GM12878 (cell line): ENCODE data around the gene EPB41L1.

ENCODE experiments used
- BRCA1 ChIP-seq: IDR thresholded peaks from 2 replicates; pipeline ENCODE4 v1.6.1; 2011; ENCODE audit warnings: low read depth, low read length, improper control_type of control experiment
- CEBPZ ChIP-seq: fragments of 150-350 bp; IDR thresholded peaks from 2 replicates; pipeline ENCODE4 v1.6.1; 2016; ENCODE audit warnings: low read depth, low read length
- CTCF ChIP-seq, 3 experiments: IDR thresholded peaks in 2 of 3; conservative IDR thresholded peaks in 1 of 3; 2 replicates each; pipeline ENCODE4 v1.5.1; 2011; ENCODE audit warnings: low read depth in 3 of 3, low read length in 3 of 3, mild to moderate bottlenecking in 3 of 3, control low read depth in 2 of 3, moderate library complexity in 2 of 3, inconsistent platforms in 1 of 3, mixed read lengths in 1 of 3; ENCODE audit not compliant: control insufficient read depth in 2 of 3, insufficient read depth in 1 of 3; ENCODE audit errors: extremely low read depth in 1 of 3
- E2F4 ChIP-seq: IDR thresholded peaks from 2 replicates; pipeline ENCODE4 v1.6.1; 2012; ENCODE audit warnings: low read depth, low read length, improper control_type of control experiment
- EP300 ChIP-seq, 2 experiments: fragments of 150-350 bp in 1 of 2; IDR thresholded peaks; 2 replicates each; pipeline ENCODE4 v1.6.1; 2011 to 2012; ENCODE audit warnings: low read depth in 2 of 2, low read length in 2 of 2, borderline replicate concordance in 1 of 2, improper control_type of control experiment in 1 of 2, inconsistent platforms in 1 of 2; ENCODE audit not compliant: control insufficient read depth in 1 of 2
- REST ChIP-seq: IDR thresholded peaks from 2 replicates; pipeline ENCODE4 v1.6.1; 2012; ENCODE audit warnings: mild to moderate bottlenecking, low read depth, low read length
- SMC3 ChIP-seq: IDR thresholded peaks from 2 replicates; pipeline ENCODE4 v1.6.1; 2011; ENCODE audit warnings: low read length, improper control_type of control experiment, borderline replicate concordance
- USF2 ChIP-seq: IDR thresholded peaks from 2 replicates; pipeline ENCODE4 v1.6.1; 2011; ENCODE audit warnings: low read depth, low read length, improper control_type of control experiment, borderline replicate concordance
- ZBTB33 ChIP-seq: fragments of 450-650 bp; IDR thresholded peaks from 2 replicates; pipeline ENCODE4 v1.6.1; 2017; ENCODE audit warnings: mild to moderate bottlenecking
- ZZZ3 ChIP-seq: IDR thresholded peaks from 2 replicates; pipeline ENCODE4 v1.6.1; 2011; ENCODE audit warnings: low read depth; ENCODE audit not compliant: control insufficient read depth, insufficient read length

- TF ChIP-seq USF2 (no peak), REST (no peak), CTCF (IDR thresholded peaks at IDR 0.05 in 2 of 3, conservative IDR thresholded peaks at IDR 0.05 in 1 of 3; ENCODE audit: control insufficient read depth in 2 of 3, extremely low read depth in 1 of 3, insufficient read depth in 1 of 3, low read depth in 3 of 3, low read length in 3 of 3) (no peak), E2F4 (no peak), SMC3 (no peak), CEBPZ (no peak), EP300 (IDR thresholded peaks at IDR 0.05; ENCODE audit: borderline replicate concordance in 1 of 2, control insufficient read depth in 1 of 2, low read depth in 2 of 2, low read length in 2 of 2) (no peak), ZBTB33 (no peak), BRCA1 (no peak), ZZZ3 (no peak)
Observed at GRCh38 chr20:36260316-36260715, 105.8 kb downstream of the EPB41L1 start.
